Measurements from ENCODE around the gene INHBC. TPM values are rescaled to one million over a fixed set of nuclear protein-coding genes. Genes with fewer than 3 reads are reported as not detected.

INHBC gene
- total RNA-seq (2021; ENCODE audit: unreplicated experiment), result not detected
- polyA plus RNA-seq (2012; ENCODE audit: insufficient read length), result not detected
- Bru-seq, nascent RNA, result percentile 23 among the genes with signal in this experiment
- BruChase-seq, experiment 1, labeled RNA remaining after a 2-hour chase, result percentile 17 among the genes with signal in this experiment
- BruChase-seq, experiment 2, labeled RNA remaining after a 6-hour chase, result percentile 19 among the genes with signal in this experiment
- long read RNA-seq, result 0 reads

- DNase-seq (ENCODE audit: low read depth, low spot score), result no peak
- CTCF ChIA-PET, result no interaction called here
- intact Hi-C loops (cut with micrococcal nuclease; ENCODE audit: unreplicated experiment), result no loop called here
Observed at GRCh38 chr12:57434517-57435223, at the start of gene INHBC. Gene INHBC (plus strand): TSS chr12:57434784. CDS start chr12:57434887, 103 bp downstream.

GRCh38 chr12:57385586-57385985, 49.0 kb upstream of the INHBC start:
- no peaks in the 10 kb centered on the region for H3K9me3 ChIP-seq (ENCODE audit: control insufficient read depth, insufficient read depth, low read depth, low read length)
- no peaks in the 10 kb centered on the region for H3K36me3 ChIP-seq (ENCODE audit: control insufficient read depth, insufficient read depth, low read length)
- TF ChIP-seq REST (IDR thresholded peaks at IDR 0.05; ENCODE audit: insufficient read depth in 1 of 2, low read depth in 2 of 2, low read length in 1 of 2) (no peak), SIN3A (IDR thresholded peaks at IDR 0.05; ENCODE audit: borderline replicate concordance, insufficient read depth, low read depth, low read length) (no peak)
- no peaks in the 10 kb centered on the region for H3K27me3 ChIP-seq (ENCODE audit: control insufficient read depth, insufficient read depth, low read length)
- in situ Hi-C loops (cut with HindIII; ENCODE audit: low pct_unique_long_range_greater_than_20kb, low sequenced_read_pairs) (no loop called here), intact Hi-C loops (cut with micrococcal nuclease; ENCODE audit: unreplicated experiment) (no loop called here)
- no peak overlapping the region for H3K4me3 ChIP-seq (ENCODE audit: low read depth in 2 of 2, low read length in 2 of 2)
- CTCF ChIA-PET, result no interaction called here
- H3K4me1 ChIP-seq (ENCODE audit: control insufficient read depth, insufficient read depth, low read length), result peaks cover 13% of the 10 kb centered on the region; the same call in 1 of the 2 replicates
- BruUV-seq (replicated peaks), result no TSS peak
- ATAC-seq (no peak), DNase-seq (ENCODE audit: low read depth, low spot score) (no peak)
- POLR2A ChIA-PET, result no interaction called here
- H3K27ac ChIP-seq (ENCODE audit: low read length), result no peak overlapping the region

More at GRCh38 chr12:57434517-57435223, at the start of gene INHBC:
- in situ Hi-C loops (cut with HindIII; ENCODE audit: low pct_unique_long_range_greater_than_20kb, low sequenced_read_pairs), result no loop called here
- TF ChIP-seq SIN3A (IDR thresholded peaks at IDR 0.05; ENCODE audit: borderline replicate concordance, insufficient read depth, low read depth, low read length), result no peak
- no peak for TF ChIP-seq POLR2AphosphoS5 (IDR thresholded peaks at IDR 0.05; ENCODE audit: low read depth, low read length)
- no peak for TF ChIP-seq TCF7L2 (IDR thresholded peaks at IDR 0.05; ENCODE audit: low read depth, low read length)
- no peak for TF ChIP-seq REST (IDR thresholded peaks at IDR 0.05; ENCODE audit: insufficient read depth in 1 of 2, low read depth in 2 of 2, low read length in 1 of 2)
- no peak for TF ChIP-seq CTCF (IDR thresholded peaks at IDR 0.05)
- BruUV-seq (replicated peaks), result no TSS peak
- H3K4me3 ChIP-seq (ENCODE audit: low read depth in 2 of 2, low read length in 2 of 2), result no peak within 1 kb of the TSS
- H3K27me3 ChIP-seq (ENCODE audit: control insufficient read depth, insufficient read depth, low read length), result no peaks in the 10 kb centered on the region
- peaks cover 6% of the 10 kb centered on the region for H3K4me1 ChIP-seq (ENCODE audit: control insufficient read depth, insufficient read depth, low read length)
- ATAC-seq, result no peak
- no peaks in the 10 kb centered on the region for H3K9me3 ChIP-seq (ENCODE audit: control insufficient read depth, insufficient read depth, low read depth, low read length)
- H3K27ac ChIP-seq (ENCODE audit: low read length), result no peak within 1 kb of the TSS
- H3K36me3 ChIP-seq (ENCODE audit: control insufficient read depth, insufficient read depth, low read length), result no peaks in the 10 kb centered on the region
- POLR2A ChIA-PET, result no interaction called here
